Right lobe of liver (tissue), 6 donors: Measurements from ENCODE around the gene CCDC50. TPM values are rescaled to one million over a fixed set of nuclear protein-coding genes. Genes with fewer than 3 reads are reported as not detected.

Experiments used
- ATAC-seq, 4 donors: fragments of 200-7000 bp; cut with Tn5 transposase; one replicate each; pipeline ENCODE4 v1.9.1; 2020; ENCODE audit warnings: mild to moderate bottlenecking in 4 of 4, moderate library complexity in 4 of 4
- DNase-seq, 3 donors: peaks; one replicate each; pipeline ENCODE4 v3.0.0-alpha.2; 2020
- H3K27ac ChIP-seq, 3 donors: fragments of 200-600 bp; one replicate each; pipeline ENCODE4 v1.8.0; 2022
- H3K27me3 ChIP-seq, 2 donors: fragments of 200-600 bp; one replicate each; pipeline ENCODE4 v1.8.0; 2022
- H3K36me3 ChIP-seq, 4 donors: fragments of 200-600 bp; sonication (generic) in 1 of 4; one replicate each; pipeline versions ENCODE4 v1.5.1 to v1.8.0; 2017 to 2022; ENCODE audit warnings: control low read depth in 1 of 4
- H3K4me1 ChIP-seq, 4 donors: fragments of 200-600 bp; sonication (generic) in 1 of 4; one replicate each; pipeline versions ENCODE4 v1.5.1 to v1.8.0; 2017 to 2022; ENCODE audit warnings: control low read depth in 1 of 4
- H3K4me3 ChIP-seq, 3 donors: fragments of 200-600 bp; one replicate each; pipeline ENCODE4 v1.8.0; 2022
- H3K9me3 ChIP-seq, 4 donors: fragments of 200-600 bp; sonication (generic) in 1 of 4; one replicate each; pipeline versions ENCODE4 v1.5.1 to v1.8.0; 2017 to 2022; ENCODE audit warnings: control low read depth in 1 of 4
- CTCF ChIP-seq, 4 donors: fragments of 200-600 bp in 3 of 4; fragments of 450-650 bp in 1 of 4; IDR thresholded peaks; one replicate each; pipeline versions ENCODE4 v1.5.1 to v1.8.0; 2016 to 2022; ENCODE audit warnings: antibody characterized with exemption in 4 of 4, mild to moderate bottlenecking in 2 of 4
- POLR2A ChIP-seq: fragments of 450-650 bp; IDR thresholded peaks from one replicate; pipeline ENCODE4 v1.6.1; 2017; ENCODE audit warnings: antibody characterized with exemption, mild to moderate bottlenecking
- WGBS: methylation state at CpG from one replicate; pipeline ENCODE4 v1.1.6; 2018; ENCODE audit warnings: low coverage, low lambda C conversion rate; ENCODE audit not compliant: insufficient coverage; ENCODE audit errors: missing lambda C conversion rate; 5-methylcytosine and 5-hydroxymethylcytosine counted together
- intact Hi-C, 2 donors: fragments of 100-400 bp; cut with DNase I; formaldehyde crosslinking; loops; one replicate each; pipeline versions ENCODE4 v1.11.2 to v1.14.1; 2022
- total RNA-seq, 6 experiments: library from RNA; depleted of rRNA in 2 of 6; stranded (reverse); fragments of >200 nt in 2 of 6; fragmentation: NEBNext Ultra II Directional in 3 of 6; extraction: Animal tissue kit (Norgen Biotek cat#: 25700) in 3 of 6; gene quantifications; one replicate each; pipeline versions ENCODE4 v1.1.0 to v1.2.4, GENCODE V29; 2016 to 2023
- donor health status: DM: no; HTN: yes; CAD: no.
- donor health status: DM: no; HTN: no; CAD: no.
- donor health status: DM: no; HTN: no; CAD: no.
- donor health status: DM: no; HTN: yes; CAD: no.
- donor health status: DM: no; HTN: yes; CAD: no.

Gene CCDC50
- total RNA-seq, 6 experiments from 2014 or later: 36.1 to 96.3 (median 65.1) TPM

- ATAC-seq (peak; percentile 36 to 74 (median 70)), DNase-seq (peak; percentile 55 to 71 (median 64))
- no peaks in the 10 kb centered on the region for H3K27me3 ChIP-seq
- H3K9me3 ChIP-seq: no peaks in the 10 kb centered on the region
- no peaks in the 10 kb centered on the region for H3K36me3 ChIP-seq
- 4% methylated on average over 9 of the region's 37 CpGs for WGBS
- TF ChIP-seq POLR2A (no peak), CTCF (IDR thresholded peaks at IDR 0.05) (no peak)
- H3K27ac ChIP-seq: peak within 1 kb of the TSS; percentile 93 to 94 (median 94)
- peaks cover 0 to 30% (median 11%) of the 10 kb centered on the region in 4 donors for H3K4me1 ChIP-seq
- intact Hi-C loops: no loop called here
- H3K4me3 ChIP-seq: peak within 1 kb of the TSS; percentile 71 to 93 (median 89)
Observed at GRCh38 chr3:191329654-191330529, 698 bp downstream of the CCDC50 start, which contains the start of gene UTS2B. TSS of gene UTS2B (minus strand) at chr3:191330526. CDS start at chr3:191282189, 48,337 bp downstream.

DNA sequence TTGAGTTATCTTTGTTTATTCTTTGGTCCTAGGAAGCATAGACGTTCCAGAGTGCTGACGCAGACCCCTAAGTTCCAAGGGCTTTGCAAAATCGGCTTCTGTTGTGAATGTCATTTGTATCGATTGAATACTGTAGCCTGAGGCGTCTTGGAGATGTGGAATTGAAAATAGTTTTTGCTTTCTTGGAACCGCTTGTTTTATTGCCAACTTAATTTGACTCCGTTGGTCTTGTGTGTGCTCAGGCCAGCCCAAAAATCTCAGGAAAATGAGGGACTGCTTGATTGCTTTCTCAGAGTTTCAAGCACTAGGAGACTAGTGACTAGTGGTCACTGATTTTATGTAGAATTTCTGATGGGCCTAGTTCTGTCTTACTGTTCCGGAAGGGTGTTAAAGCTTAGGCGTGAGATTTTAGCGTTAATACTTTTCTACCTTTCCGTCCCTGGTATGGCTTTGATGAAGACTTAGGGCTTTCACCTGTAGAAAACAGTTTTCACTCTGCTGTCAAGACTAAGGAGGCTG lies 1.4 kb downstream of the CCDC50 start:
- H3K9me3 ChIP-seq: no peaks in the 10 kb centered on the region
- no peaks in the 10 kb centered on the region for H3K36me3 ChIP-seq
- 16% methylated on average over 11 of the region's 11 CpGs for WGBS
- intact Hi-C loops: no loop called here
- H3K27ac ChIP-seq: peak overlapping the region; percentile 93 to 94 (median 94)
- DNase-seq (no peak), ATAC-seq (peak in 1 of 4 donors; percentile 7)
- H3K4me1 ChIP-seq: peaks cover 0 to 33% (median 14%) of the 10 kb centered on the region in 4 donors
- TF ChIP-seq POLR2A: no peak
- no peak for TF ChIP-seq CTCF (IDR thresholded peaks at IDR 0.05)
- no peaks in the 10 kb centered on the region for H3K27me3 ChIP-seq
- H3K4me3 ChIP-seq: peak overlapping the region; percentile 71 to 93 (median 89)

DNA sequence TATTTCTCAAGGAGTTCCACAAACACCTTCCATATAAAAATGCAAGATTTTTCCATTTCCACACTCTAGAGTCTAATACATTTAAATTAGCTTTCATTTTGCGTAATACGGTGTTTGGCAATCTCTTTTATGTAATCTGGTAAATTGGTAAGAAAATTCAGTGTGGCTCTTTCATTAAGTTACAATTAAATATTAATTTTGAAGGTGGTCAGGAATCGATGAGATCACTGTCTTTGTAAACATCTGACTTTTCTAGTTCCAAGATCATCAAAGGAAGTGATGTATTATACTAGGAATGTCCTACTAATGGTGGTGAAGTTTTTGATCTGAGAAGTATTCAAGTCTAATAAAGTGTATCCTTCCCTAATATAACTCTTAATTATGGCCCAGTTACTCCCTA lies 2.2 kb downstream of the CCDC50 start:
- H3K4me1 ChIP-seq: peaks cover 0 to 33% (median 15%) of the 10 kb centered on the region in 4 donors
- no peaks in the 10 kb centered on the region for H3K9me3 ChIP-seq
- TF ChIP-seq POLR2A: no peak
- TF ChIP-seq CTCF (IDR thresholded peaks at IDR 0.05): no peak
- peak overlapping the region; percentile 93 to 94 (median 94) for H3K27ac ChIP-seq
- WGBS: 19% methylated on average over 3 of the region's 3 CpGs
- no peaks in the 10 kb centered on the region for H3K27me3 ChIP-seq
- H3K4me3 ChIP-seq: peak overlapping the region; percentile 71 to 93 (median 89)
- ATAC-seq (peak in 1 of 4 donors; percentile 19), DNase-seq (no peak)
- no peaks in the 10 kb centered on the region for H3K36me3 ChIP-seq
- intact Hi-C loops: no loop called here

DNA sequence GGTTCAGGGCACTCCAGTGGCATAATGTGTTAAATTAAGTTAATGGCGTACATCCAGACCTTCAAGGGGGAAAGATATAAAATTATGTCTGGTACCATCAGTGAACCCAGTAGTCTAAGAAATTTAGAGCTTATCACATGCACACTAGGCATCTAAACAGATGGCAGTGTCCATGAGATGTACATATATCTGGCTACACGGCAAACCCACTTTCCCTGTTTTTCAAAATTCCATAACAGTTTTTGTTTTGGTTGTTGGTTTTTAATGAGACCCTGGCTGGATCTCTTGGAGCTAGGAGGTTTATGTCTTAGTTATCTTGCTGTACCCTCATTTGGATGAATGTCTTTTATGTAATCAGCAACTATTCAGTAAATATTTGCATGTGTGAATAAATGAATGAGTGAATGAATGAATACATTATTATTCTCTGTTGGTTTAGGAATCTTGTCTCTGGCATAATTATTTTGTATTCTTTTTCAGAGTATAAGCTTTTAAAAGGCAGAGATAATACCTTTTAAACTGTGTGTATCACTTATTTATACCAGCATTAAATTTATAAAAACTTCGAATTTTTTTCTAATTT lies 4.2 kb downstream of the CCDC50 start:
- intact Hi-C loops: no loop called here

More for the DNA sequence above, 4.2 kb downstream of the CCDC50 start:
- H3K4me3 ChIP-seq: no peak overlapping the region
- no peaks in the 10 kb centered on the region for H3K9me3 ChIP-seq
- no peaks in the 10 kb centered on the region for H3K27me3 ChIP-seq
- TF ChIP-seq POLR2A: no peak
- no peak for TF ChIP-seq CTCF (IDR thresholded peaks at IDR 0.05)
- WGBS: 76% methylated on average over 3 of the region's 3 CpGs
- no peak overlapping the region for H3K27ac ChIP-seq
- ATAC-seq: no peak
- H3K4me1 ChIP-seq: peaks cover 0 to 34% (median 16%) of the 10 kb centered on the region in 4 donors
- no peaks in the 10 kb centered on the region for H3K36me3 ChIP-seq
- DNase-seq: no peak
